Natural killer cell (primary cell): ENCODE data around the gene GAS2L3. TPM values are rescaled to one million over a fixed set of nuclear protein-coding genes. Genes with fewer than 3 reads are reported as not detected.
"Not testable (repeated sequence)": the region's sequence is repeated elsewhere in the genome, so short reads cannot be mapped to it uniquely, and the experiment has no call there.

ENCODE experiments used
- ATAC-seq, 3 donors: fragments of 150-1000 bp in 2 of 3; fragments of 200-7000 bp in 1 of 3; cut with Tn5 transposase; 1 replicate in 1 of 3; 2 replicates in 2 of 3; pipeline ENCODE4 v1.10.0; 2021; ENCODE audit warnings: mild to moderate bottlenecking in 2 of 3, moderate library complexity in 2 of 3
- DNase-seq, 2 donors: peaks; one replicate each; pipeline versions ENCODE4 v3.0.0 to v3.0.0-alpha.2; 2013 to 2021; ENCODE audit warnings: mixed read lengths in 1 of 2
- H3K27ac ChIP-seq: one replicate; pipeline ENCODE4 v1.5.1; 2013; ENCODE audit warnings: mild to moderate bottlenecking, low read length
- H3K27me3 ChIP-seq: one replicate; pipeline ENCODE4 v1.6.1; 2013; ENCODE audit warnings: low read length; ENCODE audit not compliant: control insufficient read depth, insufficient read depth
- H3K36me3 ChIP-seq: one replicate; pipeline ENCODE4 v1.6.1; 2013; ENCODE audit warnings: low read length; ENCODE audit not compliant: control insufficient read depth, insufficient read depth
- H3K4me1 ChIP-seq: one replicate; pipeline ENCODE4 v1.6.1; 2013; ENCODE audit warnings: low read length; ENCODE audit not compliant: control insufficient read depth, insufficient read depth
- H3K4me3 ChIP-seq: one replicate; pipeline ENCODE4 v1.5.1; 2013; ENCODE audit warnings: low read length
- H3K9me3 ChIP-seq: one replicate; pipeline ENCODE4 v1.6.1; 2013; ENCODE audit warnings: low read length; ENCODE audit not compliant: control insufficient read depth, insufficient read depth
- H3K27ac Mint-ChIP-seq, 2 donors: one replicate each; pipeline ENCODE4 v1.8.0; 2022; ENCODE audit warnings: mild to moderate bottlenecking in 2 of 2, mixed read lengths in 2 of 2, moderate library complexity in 1 of 2
- H3K27me3 Mint-ChIP-seq, 2 donors: one replicate each; pipeline ENCODE4 v1.8.0; 2022; ENCODE audit warnings: low read depth in 2 of 2, mixed read lengths in 2 of 2
- H3K36me3 Mint-ChIP-seq: one replicate; pipeline ENCODE4 v1.8.0; 2022; ENCODE audit warnings: mixed read lengths
- H3K4me1 Mint-ChIP-seq, 2 donors: one replicate each; pipeline ENCODE4 v1.8.0; 2022; ENCODE audit warnings: mixed read lengths in 2 of 2
- H3K4me3 Mint-ChIP-seq: one replicate; pipeline ENCODE4 v1.8.0; 2022; ENCODE audit warnings: mild to moderate bottlenecking, moderate library complexity, mixed read lengths
- H3K9me3 Mint-ChIP-seq, 2 donors: one replicate each; pipeline ENCODE4 v1.8.0; 2022; ENCODE audit warnings: mixed read lengths in 2 of 2
- CTCF ChIP-seq: fragments of 200-600 bp; IDR thresholded peaks from one replicate; pipeline ENCODE4 v1.8.0; 2022; ENCODE audit warnings: antibody characterized with exemption
- WGBS: methylation state at CpG from one replicate; pipeline ENCODE4 v1.1.7; 2013; ENCODE audit warnings: missing lambda C conversion rate; ENCODE audit not compliant: insufficient coverage; 5-methylcytosine and 5-hydroxymethylcytosine counted together
- intact Hi-C: fragments of 100-400 bp; cut with micrococcal nuclease; formaldehyde crosslinking; loops from one replicate; pipeline ENCODE4 v1.14.2; 2022
- total RNA-seq, 4 donors: library from RNA; stranded (reverse); fragments of 120-200 nt in 1 of 4; gene quantifications; one replicate each; pipeline versions ENCODE4 v1.2.3 to v1.2.4, GENCODE V29; 2013 to 2022

GAS2L3 gene
- total RNA-seq, 3 donors from 2014 or later (not counting 1 experiment from before 2014, with no cell fraction given): 0.66 to 1.4 (median 1.0) TPM

- no peaks in the 10 kb centered on the region for H3K36me3 ChIP-seq
- 80% methylated on average over 1 of the region's 3 CpGs for WGBS
- intact Hi-C loops: no loop called here
- TF ChIP-seq CTCF: no peak
- H3K27me3 ChIP-seq: no peaks in the 10 kb centered on the region
- no peaks in the 10 kb centered on the region for H3K9me3 ChIP-seq
- peaks cover 2% of the 10 kb centered on the region in 2 donors for H3K9me3 Mint-ChIP-seq
- ATAC-seq: no peak
- no peak overlapping the region for H3K27ac Mint-ChIP-seq
- peaks cover 4% of the 10 kb centered on the region for H3K4me1 ChIP-seq
- peaks cover 2% of the 10 kb centered on the region for H3K36me3 Mint-ChIP-seq
- no peak overlapping the region for H3K27ac ChIP-seq
- H3K4me3 ChIP-seq: no peak overlapping the region
- H3K4me1 Mint-ChIP-seq: no peaks in the 10 kb centered on the region
- no peak overlapping the region for H3K4me3 Mint-ChIP-seq
- H3K27me3 Mint-ChIP-seq: no peaks in the 10 kb centered on the region
- no peak for DNase-seq
Measured at GRCh38 chr12:100612606-100613005, 39.1 kb downstream of the GAS2L3 start.

- intact Hi-C loops: no loop called here
- Histone ChIP-seq H3K4me1 (peaks cover 3% of the 10 kb centered on the region), H3K27ac (no peak overlapping the region), H3K36me3 (no peaks in the 10 kb centered on the region), H3K4me3 (no peak overlapping the region), H3K27me3 (no peaks in the 10 kb centered on the region), H3K9me3 (no peaks in the 10 kb centered on the region)
- Mint-ChIP-seq H3K27ac (no peak overlapping the region), H3K4me3 (no peak overlapping the region), H3K9me3 (no peaks in the 10 kb centered on the region), H3K4me1 (peaks cover 8 to 10% of the 10 kb centered on the region in 2 donors), H3K36me3 (no peaks in the 10 kb centered on the region), H3K27me3 (no peaks in the 10 kb centered on the region)
- DNase-seq: no peak
- TF ChIP-seq CTCF: no peak
- no peak for ATAC-seq
- 8% methylated on average over 4 of the region's 4 CpGs for WGBS
Measured at GRCh38 chr12:100624571-100624970, 51.1 kb downstream of the GAS2L3 start.

GRCh38 chr12:100632445-100632892 lies 59.0 kb downstream of the GAS2L3 start:
- H3K27ac Mint-ChIP-seq: no peak overlapping the region
- intact Hi-C loops: no loop called here
- no peaks in the 10 kb centered on the region for H3K27me3 Mint-ChIP-seq
- no peaks in the 10 kb centered on the region for H3K4me1 ChIP-seq
- ATAC-seq (no peak), DNase-seq (no peak)
- no peaks in the 10 kb centered on the region for H3K9me3 ChIP-seq
- no peak overlapping the region for H3K4me3 Mint-ChIP-seq
- WGBS: 52% methylated on average over 3 of the region's 4 CpGs
- no peaks in the 10 kb centered on the region for H3K27me3 ChIP-seq
- H3K36me3 Mint-ChIP-seq: no peaks in the 10 kb centered on the region
- no peaks in the 10 kb centered on the region for H3K36me3 ChIP-seq
- H3K4me1 Mint-ChIP-seq: no peaks in the 10 kb centered on the region
- no peaks in the 10 kb centered on the region for H3K9me3 Mint-ChIP-seq
- H3K27ac ChIP-seq: no peak overlapping the region
- no peak for TF ChIP-seq CTCF
- no peak overlapping the region for H3K4me3 ChIP-seq

- H3K27ac Mint-ChIP-seq, H3K4me3 ChIP-seq, H3K4me1 ChIP-seq, intact Hi-C loops, H3K9me3 ChIP-seq, H3K27me3 Mint-ChIP-seq, H3K27ac ChIP-seq, DNase-seq, H3K9me3 Mint-ChIP-seq, H3K4me1 Mint-ChIP-seq, H3K4me3 Mint-ChIP-seq, H3K27me3 ChIP-seq, ATAC-seq, H3K36me3 ChIP-seq, H3K36me3 Mint-ChIP-seq: not testable (repeated sequence)
- 91% methylated on average over 11 of the region's 11 CpGs for WGBS
Measured at GRCh38 chr12:100633082-100633785, 59.8 kb downstream of the GAS2L3 start.
